Osteocyte (in vitro differentiated cells): Measurements from ENCODE around the gene UBR1. TPM values are rescaled to one million over a fixed set of nuclear protein-coding genes. Genes with fewer than 3 reads are reported as not detected.
"Not testable (repeated sequence)": the region's sequence is repeated elsewhere in the genome, so short reads cannot be mapped to it uniquely, and the experiment has no call there.

Source experiments
- DNase-seq: peaks from one replicate; pipeline ENCODE4 v3.0.0; 2021; ENCODE audit warnings: mixed read lengths; ENCODE audit not compliant: unreplicated experiment; ENCODE audit errors: extremely low spot score
- H3K27ac Mint-ChIP-seq: one replicate; pipeline ENCODE4 v1.8.0; 2021; ENCODE audit warnings: mild to moderate bottlenecking, mixed read lengths; ENCODE audit not compliant: unreplicated experiment
- H3K27me3 Mint-ChIP-seq: one replicate; pipeline ENCODE4 v1.8.0; 2021; ENCODE audit warnings: mixed read lengths; ENCODE audit not compliant: unreplicated experiment
- H3K36me3 Mint-ChIP-seq: one replicate; pipeline ENCODE4 v1.8.0; 2021; ENCODE audit warnings: mixed read lengths; ENCODE audit not compliant: unreplicated experiment
- H3K4me1 Mint-ChIP-seq: one replicate; pipeline ENCODE4 v1.8.0; 2021; ENCODE audit warnings: mixed read lengths; ENCODE audit not compliant: unreplicated experiment
- H3K4me3 Mint-ChIP-seq: one replicate; pipeline ENCODE4 v1.8.0; 2021; ENCODE audit warnings: mild to moderate bottlenecking, moderate library complexity, mixed read lengths; ENCODE audit not compliant: unreplicated experiment
- H3K9me3 Mint-ChIP-seq: one replicate; pipeline ENCODE4 v1.8.0; 2021; ENCODE audit warnings: mixed read lengths; ENCODE audit not compliant: unreplicated experiment
- total RNA-seq: library from RNA; stranded (reverse); gene quantifications from 2 replicates; pipeline ENCODE4 v1.2.1, GENCODE V29; 2021
- TF ChIP-seq, protein P1 (sequence below): fragments of 200-600 bp; sonication (generic); IDR thresholded peaks from 2 replicates; pipeline ENCODE4 v1.5.0; 2021; ENCODE audit warnings: antibody characterized with exemption, mild to moderate bottlenecking, moderate library complexity

The UBR1 gene
- total RNA-seq, 1 donor from 2014 or later = 31.4 TPM

DNA sequence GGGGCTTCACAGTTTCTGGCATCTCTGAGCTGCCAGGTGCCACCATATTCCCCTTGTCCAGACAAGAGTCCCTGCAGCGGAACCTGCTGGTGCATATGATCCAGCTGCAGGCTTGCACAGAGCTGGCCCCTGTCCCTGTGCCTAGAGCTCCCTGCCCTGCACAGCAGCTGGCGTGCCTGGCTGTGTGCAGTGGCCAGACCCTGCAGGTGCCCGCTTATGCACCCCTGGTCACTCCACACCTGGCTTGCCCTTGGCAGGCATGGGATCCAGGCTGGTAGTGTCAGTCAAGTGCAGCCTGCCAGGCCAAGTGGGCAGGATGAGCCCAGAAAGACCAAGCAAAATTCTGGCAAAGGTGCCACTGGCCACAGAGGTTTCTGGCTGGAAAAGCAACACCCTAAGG lies 96.6 kb downstream of the UBR1 start:
- Mint-ChIP-seq H3K27ac (no peak overlapping the region), H3K27me3 (no peaks in the 10 kb centered on the region), H3K36me3 (peaks cover 21% of the 10 kb centered on the region), H3K9me3 (no peaks in the 10 kb centered on the region), H3K4me3 (no peak overlapping the region), H3K4me1 (no peaks in the 10 kb centered on the region)
- TF ChIP-seq, protein P1, sequence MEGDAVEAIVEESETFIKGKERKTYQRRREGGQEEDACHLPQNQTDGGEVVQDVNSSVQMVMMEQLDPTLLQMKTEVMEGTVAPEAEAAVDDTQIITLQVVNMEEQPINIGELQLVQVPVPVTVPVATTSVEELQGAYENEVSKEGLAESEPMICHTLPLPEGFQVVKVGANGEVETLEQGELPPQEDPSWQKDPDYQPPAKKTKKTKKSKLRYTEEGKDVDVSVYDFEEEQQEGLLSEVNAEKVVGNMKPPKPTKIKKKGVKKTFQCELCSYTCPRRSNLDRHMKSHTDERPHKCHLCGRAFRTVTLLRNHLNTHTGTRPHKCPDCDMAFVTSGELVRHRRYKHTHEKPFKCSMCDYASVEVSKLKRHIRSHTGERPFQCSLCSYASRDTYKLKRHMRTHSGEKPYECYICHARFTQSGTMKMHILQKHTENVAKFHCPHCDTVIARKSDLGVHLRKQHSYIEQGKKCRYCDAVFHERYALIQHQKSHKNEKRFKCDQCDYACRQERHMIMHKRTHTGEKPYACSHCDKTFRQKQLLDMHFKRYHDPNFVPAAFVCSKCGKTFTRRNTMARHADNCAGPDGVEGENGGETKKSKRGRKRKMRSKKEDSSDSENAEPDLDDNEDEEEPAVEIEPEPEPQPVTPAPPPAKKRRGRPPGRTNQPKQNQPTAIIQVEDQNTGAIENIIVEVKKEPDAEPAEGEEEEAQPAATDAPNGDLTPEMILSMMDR = no peak
- no peak for DNase-seq

DNA sequence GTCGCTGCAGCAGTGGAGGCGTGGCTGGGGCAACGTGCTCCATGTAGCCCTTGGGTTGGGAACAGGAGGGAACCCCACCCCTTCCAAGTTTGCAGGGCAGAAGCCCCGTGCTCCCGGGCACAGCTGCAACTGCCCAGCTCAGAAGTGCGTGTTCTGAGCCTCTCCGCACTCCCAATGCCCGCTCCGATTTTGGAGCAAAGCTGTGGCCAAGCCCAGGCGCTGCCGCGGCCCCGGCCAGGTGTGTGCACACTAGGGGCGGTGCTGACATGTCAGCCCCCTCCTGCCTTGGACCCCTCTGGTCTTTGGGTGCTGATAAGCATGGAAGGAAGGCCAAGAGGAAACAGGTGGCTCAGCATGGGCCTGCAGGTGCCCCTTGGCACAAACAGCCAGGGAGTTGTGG lies 97.7 kb downstream of the UBR1 start:
- Mint-ChIP-seq H3K27ac (no peak overlapping the region), H3K9me3 (no peaks in the 10 kb centered on the region), H3K36me3 (peaks cover 27% of the 10 kb centered on the region), H3K4me3 (no peak overlapping the region), H3K4me1 (no peaks in the 10 kb centered on the region), H3K27me3 (no peaks in the 10 kb centered on the region)
- TF ChIP-seq, protein P1 = no peak
- DNase-seq = no peak

DNA sequence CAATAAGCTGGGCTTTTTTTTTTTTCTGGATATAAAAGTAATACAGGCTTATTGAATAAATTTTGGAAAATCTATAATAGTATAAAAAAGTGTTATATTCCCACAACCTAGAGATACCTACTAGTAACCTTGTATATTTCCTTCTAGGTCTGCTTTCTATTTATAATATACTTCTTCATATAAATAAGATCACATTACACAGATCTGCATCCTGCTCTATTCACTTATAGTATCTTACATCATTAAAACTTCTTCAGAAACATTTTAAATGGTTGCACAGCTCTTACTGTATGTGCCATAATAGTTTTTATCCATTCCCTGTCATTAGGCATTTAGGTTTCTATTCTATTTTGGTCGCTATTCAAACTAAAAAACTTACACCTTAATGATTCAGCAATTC lies 98.3 kb downstream of the UBR1 start:
- no peaks in the 10 kb centered on the region for H3K27me3 Mint-ChIP-seq
- no peaks in the 10 kb centered on the region for H3K4me1 Mint-ChIP-seq
- H3K9me3 Mint-ChIP-seq = no peaks in the 10 kb centered on the region
- no peak overlapping the region for H3K4me3 Mint-ChIP-seq
- H3K36me3 Mint-ChIP-seq = peaks cover 30% of the 10 kb centered on the region
- no peak for DNase-seq
- no peak overlapping the region for H3K27ac Mint-ChIP-seq
- TF ChIP-seq, protein P1 = no peak

DNA sequence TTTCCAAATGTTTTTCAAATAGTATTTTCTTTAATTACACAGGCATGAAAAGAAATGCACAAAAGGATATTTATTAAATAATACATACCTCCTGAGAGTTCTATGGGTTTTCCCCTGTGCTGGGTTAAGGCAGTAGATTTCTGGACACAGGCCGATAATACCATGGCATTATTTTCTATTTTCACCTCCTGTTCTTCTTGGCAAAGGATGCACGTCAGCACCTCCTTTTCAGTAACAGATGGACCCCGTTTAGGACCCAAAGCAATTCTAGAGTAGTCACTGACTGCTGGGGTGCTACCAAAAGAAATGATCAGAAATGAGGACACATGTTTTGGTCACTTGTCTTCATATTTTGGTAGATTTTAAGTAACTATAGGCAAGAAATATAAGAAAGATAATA lies 98.8 kb downstream of the UBR1 start:
- no peak overlapping the region for H3K27ac Mint-ChIP-seq
- H3K27me3 Mint-ChIP-seq = no peaks in the 10 kb centered on the region
- DNase-seq = no peak
- TF ChIP-seq, protein P1 = no peak
- H3K36me3 Mint-ChIP-seq = peaks cover 30% of the 10 kb centered on the region
- H3K4me1 Mint-ChIP-seq = no peaks in the 10 kb centered on the region
- H3K9me3 Mint-ChIP-seq = no peaks in the 10 kb centered on the region
- no peak overlapping the region for H3K4me3 Mint-ChIP-seq

DNA sequence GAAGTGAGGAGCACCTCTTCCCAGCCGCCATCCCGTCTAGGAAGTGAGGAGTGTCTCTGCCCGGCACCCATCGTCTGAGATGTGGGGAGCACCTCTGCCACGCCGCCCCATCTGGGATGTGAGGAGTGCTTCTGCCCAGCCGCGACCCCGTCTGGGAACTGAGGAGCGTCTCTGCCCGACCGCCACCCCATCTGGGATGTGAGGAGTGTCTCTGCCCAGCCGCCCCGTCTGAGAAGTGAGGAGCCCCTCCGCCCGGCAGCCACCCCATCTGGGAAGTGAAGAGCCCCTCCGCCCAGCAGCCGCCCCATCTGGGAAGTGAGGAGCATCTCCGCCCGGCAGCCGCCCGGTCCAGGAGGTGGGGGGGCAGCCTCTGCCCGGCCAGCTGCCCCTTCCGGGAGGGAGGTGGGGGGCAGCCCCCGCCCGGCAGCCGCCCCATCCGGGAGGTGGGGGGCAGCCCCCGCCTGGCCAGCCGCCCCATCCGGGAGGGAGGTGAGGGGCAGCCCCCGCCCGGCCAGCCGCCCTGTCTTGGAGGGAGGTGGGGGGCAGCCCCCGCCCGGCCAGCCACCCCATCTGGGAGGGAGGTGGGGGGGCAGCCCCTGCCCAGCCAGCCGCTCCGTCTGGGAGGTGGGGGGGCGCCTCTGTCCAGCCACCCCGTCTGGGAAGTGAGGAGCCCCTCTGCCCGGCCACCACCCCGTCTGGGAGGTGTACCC lies 100.8 kb downstream of the UBR1 start:
- not testable (repeated sequence) for H3K27me3 Mint-ChIP-seq, H3K4me3 Mint-ChIP-seq
- H3K36me3 Mint-ChIP-seq = peaks cover 21% of the 10 kb centered on the region

More for the DNA sequence above, 100.8 kb downstream of the UBR1 start:
- H3K9me3 Mint-ChIP-seq, DNase-seq, H3K27ac Mint-ChIP-seq, H3K4me1 Mint-ChIP-seq: not testable (repeated sequence)
